A549 (cell line): ENCODE results near the gene GPRC5A. TPM values are rescaled to one million over a fixed set of nuclear protein-coding genes. Genes with fewer than 3 reads are reported as not detected.
A peak's percentile ranks its signal among the peaks of the same experiment; 100 is the strongest.

Experiments used
- ATAC-seq, 2 experiments: fragments of 200-7000 bp in 1 of 2; fragments of >200 bp in 1 of 2; cut with Nextera tagmentation in 1 of 2; cut with Tn5 transposase in 1 of 2; 3 replicates each; pipeline versions ENCODE4 v1.8.0 to v1.9.1; 2018 to 2020; ENCODE audit warnings: mild to moderate bottlenecking in 1 of 2, moderate library complexity in 1 of 2
- CTCF ChIA-PET: fragments of 300-600 bp; sonication (Branson Sonifier 250); formaldehyde crosslinking; extraction: SDS; loops from one replicate; lab custom pipeline; 2021; ENCODE audit warnings: antibody characterized with exemption, inconsistent platforms; lab: Yijun Ruan, JAX
- POLR2A ChIA-PET: fragments of 350-600 bp; formaldehyde crosslinking; extraction: SDS; loops from one replicate; lab custom pipeline; 2021; ENCODE audit warnings: antibody characterized with exemption, inconsistent platforms; lab: Yijun Ruan, JAX
- DNase-seq, 2 experiments: peaks; one replicate each; pipeline versions ENCODE4 v3.0.0 to v3.0.0-alpha.2; 2011 to 2016; ENCODE audit warnings: low read depth in 1 of 2, low spot score in 1 of 2
- FAIRE-seq: peaks from 2 replicates; lab custom pipeline; 2011; peaks lifted over from hg19 to GRCh38; lab: Jason Lieb, UNC
- H3K27ac ChIP-seq, 2 experiments: fragments of >200 bp; sonication (Bioruptor Twin); formaldehyde crosslinking; 3 replicates each; pipeline ENCODE4 v1.5.1; 2016 to 2017
- H3K4me1 ChIP-seq: fragments of >200 bp; sonication (Bioruptor Twin); formaldehyde crosslinking; 3 replicates; pipeline ENCODE4 v1.6.1; 2016
- H3K4me2 ChIP-seq: fragments of >200 bp; sonication (Bioruptor Twin); formaldehyde crosslinking; 3 replicates; pipeline ENCODE4 v1.6.1; 2016
- H3K4me3 ChIP-seq: fragments of >200 bp; sonication (Bioruptor Twin); formaldehyde crosslinking; 3 replicates; pipeline ENCODE4 v1.5.1; 2016
- H3K9me3 ChIP-seq: fragments of >200 bp; sonication (Bioruptor Twin); formaldehyde crosslinking; 3 replicates; pipeline ENCODE4 v1.6.1; 2016
- ATOH8 ChIP-seq: fragments of 250-450 bp; sonication (Bioruptor Pico); IDR thresholded peaks from 2 replicates; pipeline ENCODE4 v1.5.0; 2020; ENCODE audit warnings: low read depth, mild to moderate bottlenecking, moderate library complexity
- CEBPB ChIP-seq, 2 experiments: fragments of >200 bp in 1 of 2; sonication (Bioruptor Twin) in 1 of 2; formaldehyde crosslinking in 1 of 2; IDR thresholded peaks; 2 replicates each; pipeline ENCODE4 v1.6.1; 2012 to 2016
- E2F6 ChIP-seq: IDR thresholded peaks from 2 replicates; pipeline ENCODE4 v1.6.1; 2012; ENCODE audit warnings: low read depth, borderline replicate concordance
- FOXS1 ChIP-seq: fragments of 250-450 bp; sonication (Bioruptor Pico); IDR thresholded peaks from 2 replicates; pipeline ENCODE4 v1.5.0; 2020; ENCODE audit warnings: mild to moderate bottlenecking, moderate library complexity
- HDAC2 ChIP-seq: fragments of 200-600 bp; sonication (generic); IDR thresholded peaks from 2 replicates; pipeline ENCODE4 v1.6.1; 2016
- HES2 ChIP-seq: fragments of >200 bp; sonication (Bioruptor Twin); formaldehyde crosslinking; IDR thresholded peaks from 2 replicates; pipeline ENCODE4 v1.6.1; 2016
- JUN ChIP-seq, 2 experiments: fragments of >200 bp; sonication (Bioruptor Twin); formaldehyde crosslinking; IDR thresholded peaks; 2 replicates in 1 of 2; 3 replicates in 1 of 2; pipeline ENCODE4 v1.6.1; 2016 to 2017
- KDM5A ChIP-seq: fragments of 200-600 bp; sonication (generic); IDR thresholded peaks from 2 replicates; pipeline ENCODE4 v1.6.1; 2016; ENCODE audit warnings: antibody characterized with exemption, mild to moderate bottlenecking
- MAX ChIP-seq: IDR thresholded peaks from 2 replicates; pipeline ENCODE4 v1.6.1; 2012
- MAZ ChIP-seq: fragments of 150-350 bp; IDR thresholded peaks from 2 replicates; pipeline ENCODE4 v1.6.1; 2014; ENCODE audit warnings: antibody characterized with exemption, low read depth, low read length, borderline replicate concordance
- NR3C1 ChIP-seq: fragments of >200 bp; sonication (Bioruptor Twin); formaldehyde crosslinking; IDR thresholded peaks from 3 replicates; pipeline ENCODE4 v1.6.1; 2017
- POLR2A ChIP-seq: IDR thresholded peaks from 2 replicates; pipeline ENCODE4 v1.6.1; 2012; ENCODE audit warnings: mild to moderate bottlenecking, low read length
- RAD21 ChIP-seq, 2 experiments: fragments of >200 bp in 1 of 2; sonication (Bioruptor Twin) in 1 of 2; formaldehyde crosslinking in 1 of 2; IDR thresholded peaks in 1 of 2; conservative IDR thresholded peaks in 1 of 2; 2 replicates in 1 of 2; 3 replicates in 1 of 2; pipeline ENCODE4 v1.6.1; 2012 to 2018; ENCODE audit warnings: inconsistent platforms in 1 of 2
- RCOR1 ChIP-seq: fragments of 150-350 bp; IDR thresholded peaks from 2 replicates; pipeline ENCODE4 v1.6.1; 2014; ENCODE audit warnings: antibody characterized with exemption, low read length, low read depth
- REST ChIP-seq: fragments of 200-600 bp; sonication (generic); IDR thresholded peaks from 2 replicates; pipeline ENCODE4 v1.6.1; 2016; ENCODE audit warnings: antibody characterized with exemption, mild to moderate bottlenecking, moderate library complexity
- USF2 ChIP-seq: fragments of 450-650 bp; IDR thresholded peaks from 2 replicates; pipeline ENCODE4 v1.6.1; 2014; ENCODE audit warnings: antibody characterized with exemption
- ZC3H11A ChIP-seq: fragments of 450-650 bp; IDR thresholded peaks from 2 replicates; pipeline ENCODE4 v1.6.1; 2014; ENCODE audit warnings: antibody characterized with exemption, mild to moderate bottlenecking
- WGBS: methylation state at CpG from one replicate; pipeline ENCODE4 v1.1.6; 2017; ENCODE audit errors: missing lambda C conversion rate; 5-methylcytosine and 5-hydroxymethylcytosine counted together
- polyA plus RNA-seq, 4 experiments: library from polyadenylated mRNA; depleted of rRNA in 3 of 4; stranded (reverse); fragments of >200 nt; fragmentation: RNase III in 1 of 4; extraction: RNeasy Plus Mini Kit Qiagen cat#74134 plus additional on column Dnase treatment in 1 of 4; gene quantifications; 2 replicates in 3 of 4; 3 replicates in 1 of 4; pipeline ENCODE4 v1.2.3, GENCODE V29; 2011 to 2017
- TF ChIP-seq, protein P1 (sequence below): fragments of >200 bp; sonication (Bioruptor Twin); formaldehyde crosslinking; IDR thresholded peaks from 3 replicates; pipeline ENCODE4 v1.6.1; 2016
- TF ChIP-seq, protein P2 (sequence below): fragments of 150-350 bp; IDR thresholded peaks from 2 replicates; pipeline ENCODE4 v1.6.1; 2014; ENCODE audit warnings: low read depth, mild to moderate bottlenecking, low read length

The GPRC5A gene
- polyA plus RNA-seq, 2 of the 4 experiments (the other 2 are of a cell fraction), result 173 to 296 TPM

- no peak for TF ChIP-seq HDAC2
- TF ChIP-seq FOXS1 (CRISPR knock-in tag), result no peak
- TF ChIP-seq NR3C1, result no peak
- TF ChIP-seq ZC3H11A, result no peak
- TF ChIP-seq E2F6, result no peak
- no peak for TF ChIP-seq HES2
- no peak for TF ChIP-seq CEBPB (IDR thresholded peaks at IDR 0.05)
- TF ChIP-seq ATOH8 (CRISPR knock-in tag), result no peak
- TF ChIP-seq JUN (IDR thresholded peaks at IDR 0.05), result no peak
- no peak for TF ChIP-seq POLR2A
- TF ChIP-seq RAD21 (conservative IDR thresholded peaks at IDR 0.05 in 1 of 2, IDR thresholded peaks at IDR 0.05 in 1 of 2), result no peak
- no peak for TF ChIP-seq MAZ
- TF ChIP-seq, protein P1, sequence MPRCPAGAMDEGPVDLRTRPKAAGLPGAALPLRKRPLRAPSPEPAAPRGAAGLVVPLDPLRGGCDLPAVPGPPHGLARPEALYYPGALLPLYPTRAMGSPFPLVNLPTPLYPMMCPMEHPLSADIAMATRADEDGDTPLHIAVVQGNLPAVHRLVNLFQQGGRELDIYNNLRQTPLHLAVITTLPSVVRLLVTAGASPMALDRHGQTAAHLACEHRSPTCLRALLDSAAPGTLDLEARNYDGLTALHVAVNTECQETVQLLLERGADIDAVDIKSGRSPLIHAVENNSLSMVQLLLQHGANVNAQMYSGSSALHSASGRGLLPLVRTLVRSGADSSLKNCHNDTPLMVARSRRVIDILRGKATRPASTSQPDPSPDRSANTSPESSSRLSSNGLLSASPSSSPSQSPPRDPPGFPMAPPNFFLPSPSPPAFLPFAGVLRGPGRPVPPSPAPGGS, result no peak
- TF ChIP-seq USF2, result no peak
- TF ChIP-seq KDM5A, result no peak
- no peak for TF ChIP-seq REST
- TF ChIP-seq MAX, result no peak
- no peak for TF ChIP-seq RCOR1
- TF ChIP-seq, protein P2, sequence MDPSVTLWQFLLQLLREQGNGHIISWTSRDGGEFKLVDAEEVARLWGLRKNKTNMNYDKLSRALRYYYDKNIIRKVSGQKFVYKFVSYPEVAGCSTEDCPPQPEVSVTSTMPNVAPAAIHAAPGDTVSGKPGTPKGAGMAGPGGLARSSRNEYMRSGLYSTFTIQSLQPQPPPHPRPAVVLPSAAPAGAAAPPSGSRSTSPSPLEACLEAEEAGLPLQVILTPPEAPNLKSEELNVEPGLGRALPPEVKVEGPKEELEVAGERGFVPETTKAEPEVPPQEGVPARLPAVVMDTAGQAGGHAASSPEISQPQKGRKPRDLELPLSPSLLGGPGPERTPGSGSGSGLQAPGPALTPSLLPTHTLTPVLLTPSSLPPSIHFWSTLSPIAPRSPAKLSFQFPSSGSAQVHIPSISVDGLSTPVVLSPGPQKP, result no peak
- TF ChIP-seq, all 56 proteins: peak for 0
- ChIA-PET POLR2A (no interaction called here), CTCF (interaction anchor here (1.0 to 3.6 kb wide), 4 partner anchors 8 to 32 kb away, joined by 3 to 12 read pairs (median 6); partner anchors contain the start of gene GPRC5A)
- DNase-seq (no peak), FAIRE-seq (peak; percentile 79), ATAC-seq (no peak)
- no peak overlapping the region for H3K4me3 ChIP-seq
- peaks cover 6% of the 10 kb centered on the region; the same call in 2 of the 3 replicates for H3K9me3 ChIP-seq
- 96% methylated on average over 3 of the region's 3 CpGs for WGBS
- H3K27ac ChIP-seq, result peak overlapping the region; percentile 72 to 98; a peak in 5 of 6 replicates
- no peak overlapping the region for H3K4me2 ChIP-seq
- peaks cover 47% of the 10 kb centered on the region for H3K4me1 ChIP-seq
Measured at GRCh38 chr12:12868477-12869235, 22.7 kb upstream of the GPRC5A start.
